ENCODE data around the gene VN1R5. TPM values are rescaled to one million over a fixed set of nuclear protein-coding genes. Genes with fewer than 3 reads are reported as not detected.

VN1R5 gene
- total RNA-seq, 1 experiment from 2014 or later, result not detected

- TF ChIP-seq, protein P1, sequence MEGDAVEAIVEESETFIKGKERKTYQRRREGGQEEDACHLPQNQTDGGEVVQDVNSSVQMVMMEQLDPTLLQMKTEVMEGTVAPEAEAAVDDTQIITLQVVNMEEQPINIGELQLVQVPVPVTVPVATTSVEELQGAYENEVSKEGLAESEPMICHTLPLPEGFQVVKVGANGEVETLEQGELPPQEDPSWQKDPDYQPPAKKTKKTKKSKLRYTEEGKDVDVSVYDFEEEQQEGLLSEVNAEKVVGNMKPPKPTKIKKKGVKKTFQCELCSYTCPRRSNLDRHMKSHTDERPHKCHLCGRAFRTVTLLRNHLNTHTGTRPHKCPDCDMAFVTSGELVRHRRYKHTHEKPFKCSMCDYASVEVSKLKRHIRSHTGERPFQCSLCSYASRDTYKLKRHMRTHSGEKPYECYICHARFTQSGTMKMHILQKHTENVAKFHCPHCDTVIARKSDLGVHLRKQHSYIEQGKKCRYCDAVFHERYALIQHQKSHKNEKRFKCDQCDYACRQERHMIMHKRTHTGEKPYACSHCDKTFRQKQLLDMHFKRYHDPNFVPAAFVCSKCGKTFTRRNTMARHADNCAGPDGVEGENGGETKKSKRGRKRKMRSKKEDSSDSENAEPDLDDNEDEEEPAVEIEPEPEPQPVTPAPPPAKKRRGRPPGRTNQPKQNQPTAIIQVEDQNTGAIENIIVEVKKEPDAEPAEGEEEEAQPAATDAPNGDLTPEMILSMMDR (conservative IDR thresholded peaks at IDR 0.05), result no peak
- Mint-ChIP-seq H3K36me3 (ENCODE audit: insufficient read depth in 1 of 3, low read depth in 3 of 3) (peaks cover 9 to 13% (median 10%) of the 10 kb centered on the region in 3 experiments), H3K4me3 (peak overlapping the region; percentile 89 to 92), H3K27me3 (ENCODE audit: low read depth) (no peaks in the 10 kb centered on the region; the same call in 1 of the 2 replicates), H3K4me1 (peaks cover 18 to 24% of the 10 kb centered on the region in 2 experiments), H3K9me3 (no peaks in the 10 kb centered on the region), H3K27ac (peak overlapping the region in 2 of 3 experiments; percentile 68 to 88; a peak in 3 of 7 replicates)
- H4K5ac ChIP-seq (ENCODE audit: insufficient read length, low read depth, low read length), result no peak overlapping the region
- peaks cover 12% of the 10 kb centered on the region for H3K79me2 ChIP-seq (ENCODE audit: insufficient read depth, low read length)
- H3K9me3 ChIP-seq (ENCODE audit: control insufficient read depth, low read depth, low read length), result no peaks in the 10 kb centered on the region
- H3K56ac ChIP-seq (ENCODE audit: insufficient read length, low read depth, low read length), result no peak overlapping the region
- H2BK5ac ChIP-seq (ENCODE audit: insufficient read length, low read length), result no peak overlapping the region
- H2BK120ac ChIP-seq (ENCODE audit: low read depth, low read length, poor library complexity, severe bottlenecking), result no peak overlapping the region
- H3T11ph ChIP-seq (ENCODE audit: low read length), result no peak overlapping the region
- H4K20me1 ChIP-seq (ENCODE audit: control insufficient read depth, insufficient read depth, insufficient read length), result no peaks in the 10 kb centered on the region
- DNase-seq, result no peak
- H3K18ac ChIP-seq (ENCODE audit: insufficient read length, low read depth, low read length), result no peak overlapping the region
- H2AFZ ChIP-seq (ENCODE audit: low read length), result no peak overlapping the region
- no peak overlapping the region for H2AK5ac ChIP-seq (ENCODE audit: insufficient read length, low read length)
- H3K4me1 ChIP-seq (ENCODE audit: insufficient read depth, low read length), result peaks cover 7% of the 10 kb centered on the region
- 0 out of 2 replicates have a peak overlapping the region, but pooled peaks have one; percentile 85 for H3K14ac ChIP-seq (ENCODE audit: insufficient read depth, low read length)
- no CpG with 5 or more reads among the region's 5 CpGs for whole genome bisulfite sequencing (ENCODE audit: extremely low coverage, insufficient read length, low lambda C conversion rate)
- peak overlapping the region; percentile 88 for H3K4me2 ChIP-seq (ENCODE audit: insufficient read depth, insufficient read length, low read length)
- H2BK15ac ChIP-seq (ENCODE audit: low read depth, low read length), result no peak overlapping the region
- H3K79me1 ChIP-seq (ENCODE audit: insufficient read depth, low read depth, low read length, poor library complexity, severe bottlenecking), result peaks cover 9% of the 10 kb centered on the region
- H3K4ac ChIP-seq (ENCODE audit: low read depth, low read length), result no peak overlapping the region
- H4K8ac ChIP-seq (replicated peaks; ENCODE audit: insufficient read length, low read depth, low read length), result no peak overlapping the region
- no peak overlapping the region for H2BK20ac ChIP-seq (ENCODE audit: low read depth, low read length, poor library complexity, severe bottlenecking)
- H3K9ac ChIP-seq (ENCODE audit: extremely low read depth, insufficient read length, low read length), result peak overlapping the region; percentile 70
- no peak overlapping the region for H3K23ac ChIP-seq (ENCODE audit: insufficient read length, low read depth, low read length)
- no peaks in the 10 kb centered on the region for H3K27me3 ChIP-seq (ENCODE audit: insufficient read depth, low read length)
- no peak overlapping the region for H3K27ac ChIP-seq (ENCODE audit: insufficient read length, low read depth, low read length)
- H2BK12ac ChIP-seq (ENCODE audit: insufficient read length, low read depth, low read length), result no peak overlapping the region
- H3K23me2 ChIP-seq (ENCODE audit: insufficient read length, low read depth, low read length, poor library complexity, severe bottlenecking), result peaks cover 8% of the 10 kb centered on the region
- no peak overlapping the region for H4K91ac ChIP-seq (ENCODE audit: insufficient read length, low read depth, low read length)
These were observed 45.9 kb upstream of the VN1R5 start for GRCh38 chr1:247210062-247210375.
